Ascending aorta (tissue), 2 donors: ENCODE measurements around the gene KIR2DL1. TPM values are rescaled to one million over a fixed set of nuclear protein-coding genes. Genes with fewer than 3 reads are reported as not detected.
A peak's percentile ranks its signal among the peaks of the same experiment; 100 is the strongest.
"Not testable (repeated sequence)": the region's sequence is repeated elsewhere in the genome, so short reads cannot be mapped to it uniquely, and the experiment has no call there.

Source experiments
- DNase-seq, 2 donors: peaks; one replicate each; pipeline ENCODE4 v3.0.0-alpha.2; 2019; ENCODE audit warnings: low spot score in 2 of 2
- H3K27ac ChIP-seq, 2 donors: fragments of 200-600 bp; sonication (generic); one replicate each; pipeline ENCODE4 v1.5.1; 2016 to 2017; ENCODE audit warnings: mild to moderate bottlenecking in 1 of 2
- H3K27me3 ChIP-seq: fragments of 200-600 bp; sonication (generic); one replicate; pipeline ENCODE4 v1.5.1; 2017
- H3K36me3 ChIP-seq, 2 donors: fragments of 200-600 bp; sonication (generic); one replicate each; pipeline ENCODE4 v1.5.1; 2016
- H3K4me1 ChIP-seq, 2 donors: fragments of 200-600 bp; sonication (generic); one replicate each; pipeline ENCODE4 v1.5.1; 2016 to 2017; ENCODE audit warnings: mild to moderate bottlenecking in 1 of 2
- H3K4me3 ChIP-seq, 2 donors: fragments of 200-600 bp; sonication (generic); one replicate each; pipeline ENCODE4 v1.5.1; 2016 to 2017; ENCODE audit warnings: mild to moderate bottlenecking in 1 of 2
- H3K9me3 ChIP-seq, 2 donors: fragments of 200-600 bp; sonication (generic); one replicate each; pipeline ENCODE4 v1.5.1; 2016
- intact Hi-C: fragments of 100-400 bp; cut with DNase I; formaldehyde crosslinking; loops from one replicate; pipeline ENCODE4 v1.15.1; 2023
- total RNA-seq: library from RNA; depleted of rRNA; stranded (reverse); fragments of >200 nt; gene quantifications from one replicate; pipeline ENCODE4 v1.1.0, GENCODE V29; 2016

Gene KIR2DL1
- total RNA-seq, 1 donor from 2014 or later, result not detected

GRCh38 chr19:54756204-54757110 is 13.1 kb upstream of the KIR2DL1 start:
- H3K4me3 ChIP-seq, H3K4me1 ChIP-seq, H3K36me3 ChIP-seq, DNase-seq, H3K27me3 ChIP-seq, intact Hi-C loops, H3K9me3 ChIP-seq, H3K27ac ChIP-seq: not testable (repeated sequence)

GRCh38 chr19:54758577-54758976 is 11.0 kb upstream of the KIR2DL1 start:
- H3K36me3 ChIP-seq, H3K27ac ChIP-seq, intact Hi-C loops, DNase-seq, H3K4me1 ChIP-seq, H3K4me3 ChIP-seq, H3K9me3 ChIP-seq, H3K27me3 ChIP-seq: not testable (repeated sequence)

GRCh38 chr19:54764219-54764618 is 5.4 kb upstream of the KIR2DL1 start:
- intact Hi-C loops, H3K4me3 ChIP-seq, H3K4me1 ChIP-seq, H3K36me3 ChIP-seq, H3K9me3 ChIP-seq, DNase-seq, H3K27me3 ChIP-seq, H3K27ac ChIP-seq: not testable (repeated sequence)

- H3K36me3 ChIP-seq, H3K4me3 ChIP-seq, H3K27ac ChIP-seq, H3K27me3 ChIP-seq, H3K4me1 ChIP-seq, H3K9me3 ChIP-seq, intact Hi-C loops: not testable (repeated sequence)
- DNase-seq, result peak in 1 of 2 donors; percentile 48
These were observed 3.1 kb upstream of the KIR2DL1 start for GRCh38 chr19:54766464-54766863.

DNA sequence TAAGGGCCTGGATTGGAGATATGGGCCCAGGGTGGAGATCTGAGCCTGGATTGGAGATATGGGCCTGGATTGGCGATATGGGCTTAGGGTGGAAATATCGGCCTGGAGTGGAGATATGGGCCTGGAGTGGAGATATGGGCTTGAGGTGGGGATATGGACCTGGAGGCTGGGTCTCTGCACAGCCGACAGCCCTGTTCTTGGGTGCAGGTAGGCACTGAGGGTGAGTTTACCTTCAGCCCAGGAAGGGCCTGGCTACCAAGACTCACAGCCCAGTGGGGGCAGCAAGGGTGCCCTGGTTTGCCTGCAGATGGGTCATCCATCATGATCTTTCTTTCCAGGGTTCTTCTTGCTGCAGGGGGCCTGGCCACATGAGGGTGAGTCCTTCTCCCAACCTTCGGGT is 918 bp downstream of the KIR2DL1 start:
- H3K9me3 ChIP-seq, result not testable (repeated sequence)

DNA sequence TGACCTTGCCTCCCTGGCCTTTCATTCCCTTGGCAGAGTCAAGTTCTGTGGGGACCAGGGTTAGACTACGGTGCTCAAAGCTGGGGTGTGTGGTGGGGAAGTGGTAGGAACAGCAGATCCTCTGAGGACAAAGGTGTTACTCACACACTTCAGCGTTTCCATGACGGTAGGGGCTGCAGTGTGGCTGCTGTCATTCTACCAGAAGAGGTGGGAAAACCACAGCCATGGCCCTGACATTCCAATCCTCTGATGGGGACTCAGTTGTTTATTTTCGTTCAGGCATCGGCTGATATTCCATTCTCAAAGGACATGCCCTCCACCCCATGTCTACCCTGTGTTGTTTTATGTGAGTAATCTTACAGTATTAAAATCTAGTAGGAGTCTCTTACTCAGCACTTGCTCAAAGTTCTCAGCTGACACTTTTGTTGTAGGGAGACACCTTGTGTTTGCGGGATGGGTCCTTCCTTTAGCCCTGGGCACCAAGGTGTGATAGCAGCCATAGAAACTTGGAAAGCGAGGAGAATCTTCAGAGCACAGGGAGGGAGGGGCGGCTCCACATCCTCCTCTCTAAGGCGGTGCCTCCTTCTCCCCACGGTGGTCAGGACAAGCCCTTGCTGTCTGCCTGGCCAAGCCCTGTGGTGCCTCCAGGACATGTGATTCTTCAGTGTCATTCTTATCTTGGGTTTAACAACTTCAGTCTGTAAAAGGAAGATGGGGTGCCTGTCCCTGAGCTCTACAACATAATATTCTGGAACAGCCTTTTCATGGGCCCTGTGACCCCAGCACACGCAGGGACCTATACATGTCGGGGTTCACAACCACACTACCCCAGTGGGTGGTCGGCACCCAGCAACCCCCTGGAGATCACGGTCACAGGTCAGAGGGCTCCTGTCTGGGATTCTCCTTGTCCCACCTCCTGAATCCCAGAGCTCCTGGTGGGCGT is 1.7 kb downstream of the KIR2DL1 start:
- not testable (repeated sequence) for H3K27ac ChIP-seq, H3K4me1 ChIP-seq, H3K27me3 ChIP-seq, H3K36me3 ChIP-seq, H3K9me3 ChIP-seq, H3K4me3 ChIP-seq
- peak in 1 of 2 donors; percentile 58 for DNase-seq
- intact Hi-C loops, result loop anchor here (5.0 kb wide), 1 partner anchor 76 kb away; no protein-coding TSS in a partner anchor

More for the DNA sequence above, 918 bp downstream of the KIR2DL1 start:
- not testable (repeated sequence) for H3K4me1 ChIP-seq, H3K36me3 ChIP-seq, H3K27me3 ChIP-seq, H3K27ac ChIP-seq, DNase-seq, H3K4me3 ChIP-seq
- intact Hi-C loops, result loop anchor here (5.0 kb wide), 1 partner anchor 77 kb away; no protein-coding TSS in a partner anchor

- DNase-seq, H3K9me3 ChIP-seq, H3K27me3 ChIP-seq, H3K27ac ChIP-seq, H3K4me1 ChIP-seq, H3K4me3 ChIP-seq, H3K36me3 ChIP-seq: not testable (repeated sequence)
- intact Hi-C loops, result loop anchor here (5.0 kb wide), 1 partner anchor 75 kb away; no protein-coding TSS in a partner anchor
These were observed 3.1 kb downstream of the KIR2DL1 start for GRCh38 chr19:54772666-54773065.

DNA sequence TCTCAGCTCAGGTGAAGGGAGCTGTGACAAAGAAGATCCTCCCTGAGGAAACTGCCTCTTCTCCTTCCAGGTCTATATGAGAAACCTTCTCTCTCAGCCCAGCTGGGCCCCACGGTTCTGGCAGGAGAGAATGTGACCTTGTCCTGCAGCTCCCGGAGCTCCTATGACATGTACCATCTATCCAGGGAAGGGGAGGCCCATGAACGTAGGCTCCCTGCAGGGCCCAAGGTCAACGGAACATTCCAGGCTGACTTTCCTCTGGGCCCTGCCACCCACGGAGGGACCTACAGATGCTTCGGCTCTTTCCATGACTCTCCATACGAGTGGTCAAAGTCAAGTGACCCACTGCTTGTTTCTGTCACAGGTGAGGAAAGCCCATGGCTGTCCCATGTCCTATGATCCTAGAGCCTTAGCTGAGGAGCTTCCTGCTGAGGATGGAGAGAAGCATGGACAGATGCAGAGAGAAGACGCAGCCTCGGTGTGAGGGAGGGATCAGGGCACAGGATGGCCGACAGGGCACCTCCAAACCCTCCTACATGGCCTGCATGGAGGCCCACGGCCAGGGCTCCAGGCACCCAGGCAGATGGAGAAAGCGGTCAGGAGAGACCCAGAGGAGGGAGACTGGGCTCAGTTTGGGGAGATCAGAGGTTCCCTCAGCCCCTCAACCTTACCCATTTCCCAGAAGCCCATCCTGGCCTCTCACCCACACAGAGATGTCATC is 5.7 kb downstream of the KIR2DL1 start:
- H3K4me1 ChIP-seq, H3K27ac ChIP-seq, intact Hi-C loops, H3K36me3 ChIP-seq, H3K9me3 ChIP-seq, H3K4me3 ChIP-seq, H3K27me3 ChIP-seq: not testable (repeated sequence)
- DNase-seq, result peak in 1 of 2 donors; percentile 54

DNA sequence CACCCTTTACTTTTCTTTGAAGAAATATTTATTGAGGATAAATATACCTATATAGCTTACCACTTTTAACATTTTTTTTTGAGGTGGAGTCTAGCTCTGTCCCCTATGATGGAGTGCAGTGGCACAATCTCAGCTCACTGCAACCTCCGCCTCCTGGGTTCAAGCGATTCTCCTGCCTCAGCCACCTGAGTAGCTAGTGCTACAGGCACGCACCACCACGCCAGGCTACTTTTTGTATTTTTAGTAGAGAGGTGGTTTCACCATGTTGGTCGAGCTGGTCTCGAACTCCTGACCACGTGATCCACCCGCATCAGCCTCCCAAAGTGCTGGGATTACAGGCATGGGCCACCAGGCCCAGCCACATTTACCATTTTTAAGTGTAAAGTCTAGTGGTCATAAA is 6.2 kb downstream of the KIR2DL1 start:
- H3K36me3 ChIP-seq, H3K4me3 ChIP-seq, H3K9me3 ChIP-seq, H3K27me3 ChIP-seq, H3K4me1 ChIP-seq, H3K27ac ChIP-seq, DNase-seq, intact Hi-C loops: not testable (repeated sequence)

- DNase-seq, H3K9me3 ChIP-seq, intact Hi-C loops, H3K4me3 ChIP-seq, H3K36me3 ChIP-seq, H3K27ac ChIP-seq, H3K27me3 ChIP-seq, H3K4me1 ChIP-seq: not testable (repeated sequence)
These were observed 8.3 kb downstream of the KIR2DL1 start for GRCh38 chr19:54777851-54778250.

DNA sequence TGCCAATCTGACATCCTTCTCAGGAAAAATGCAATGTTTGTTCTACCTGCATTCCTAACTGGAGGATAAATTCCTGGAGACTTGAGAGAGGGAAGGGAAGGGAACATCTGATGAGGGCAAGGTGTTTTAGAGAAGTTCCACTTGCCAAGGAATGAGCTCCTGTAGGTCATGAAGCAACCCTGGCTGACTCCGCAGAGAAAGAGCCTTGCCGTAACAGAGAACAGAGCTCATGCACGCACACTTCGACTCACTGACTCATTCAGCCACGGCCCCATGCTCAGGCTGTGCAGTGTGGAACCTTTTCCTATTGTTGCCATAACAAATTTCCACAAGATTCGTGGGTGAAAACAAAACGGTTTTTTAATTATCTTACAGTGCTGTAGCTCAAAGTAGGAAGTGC is 9.3 kb downstream of the KIR2DL1 start:
- H3K9me3 ChIP-seq, H3K4me3 ChIP-seq, H3K4me1 ChIP-seq, H3K36me3 ChIP-seq, intact Hi-C loops, DNase-seq, H3K27ac ChIP-seq, H3K27me3 ChIP-seq: not testable (repeated sequence)

DNA sequence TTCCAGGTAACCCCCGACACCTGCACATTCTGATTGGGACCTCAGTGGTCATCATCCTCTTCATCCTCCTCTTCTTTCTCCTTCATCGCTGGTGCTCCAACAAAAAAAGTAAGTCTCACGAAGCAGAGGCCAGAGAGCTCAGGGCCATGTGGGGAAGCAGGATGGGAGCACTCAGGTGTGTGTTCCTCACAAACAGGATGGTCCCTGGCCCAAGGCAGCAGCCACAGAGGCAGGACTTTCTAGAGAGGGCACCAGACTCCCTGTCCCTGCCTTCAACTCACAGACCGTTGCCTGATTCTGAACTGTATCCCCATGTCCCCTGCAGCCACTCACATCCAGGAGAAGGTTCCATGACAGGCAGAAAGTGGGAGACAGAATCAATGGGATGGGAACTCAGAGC is 13.3 kb downstream of the KIR2DL1 start:
- H3K27ac ChIP-seq, H3K9me3 ChIP-seq, H3K4me3 ChIP-seq, H3K36me3 ChIP-seq, H3K27me3 ChIP-seq, DNase-seq, H3K4me1 ChIP-seq, intact Hi-C loops: not testable (repeated sequence)

DNA sequence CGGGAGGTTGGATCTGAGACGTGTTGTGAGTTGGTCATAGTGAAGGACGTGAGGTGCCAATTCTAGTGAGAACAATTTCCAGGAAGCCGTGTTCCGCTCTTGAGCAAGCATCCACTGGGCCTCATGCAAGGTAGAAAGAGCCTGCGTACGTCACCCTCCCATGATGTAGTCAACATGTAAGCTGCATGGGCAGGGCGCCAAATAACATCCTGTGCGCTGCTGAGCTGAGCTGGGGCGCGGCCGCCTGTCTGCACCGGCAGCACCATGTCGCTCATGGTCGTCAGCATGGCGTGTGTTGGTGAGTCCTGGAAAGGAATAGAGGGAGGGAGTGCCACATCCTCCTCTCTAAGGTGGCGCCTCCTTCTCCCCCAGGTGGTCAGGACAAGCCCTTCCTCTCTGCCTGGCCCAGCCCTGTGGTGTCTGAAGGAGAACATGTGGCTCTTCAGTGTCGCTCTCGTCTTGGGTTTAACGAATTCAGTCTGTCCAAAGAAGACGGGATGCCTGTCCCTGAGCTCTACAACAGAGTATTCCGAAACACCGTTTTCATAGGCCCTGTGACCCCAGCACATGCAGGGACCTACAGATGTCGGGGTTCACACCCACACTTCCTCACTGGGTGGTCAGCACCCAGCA is 16.6 kb downstream of the KIR2DL1 start:
- H3K4me3 ChIP-seq, H3K27me3 ChIP-seq, intact Hi-C loops, H3K36me3 ChIP-seq, H3K9me3 ChIP-seq, H3K27ac ChIP-seq, H3K4me1 ChIP-seq, DNase-seq: not testable (repeated sequence)
